ENCODE results near the gene B3GAT1. TPM values are rescaled to one million over a fixed set of nuclear protein-coding genes. Genes with fewer than 3 reads are reported as not detected.

The B3GAT1 gene
- total RNA-seq, 1 donor from 2014 or later: 1.9 TPM

GRCh38 chr11:134338654-134339053 is 73.4 kb downstream of the B3GAT1 start:
- Histone ChIP-seq H4K20me1 (ENCODE audit: insufficient read depth, low read length) (no peaks in the 10 kb centered on the region), H3K27ac (ENCODE audit: low read depth, low read length) (no peak overlapping the region), H3K4me2 (ENCODE audit: low read length) (no peak overlapping the region), H2AFZ (ENCODE audit: low read depth, low read length) (no peak overlapping the region), H3K4me3 (ENCODE audit: insufficient read depth, low read depth, low read length) (no peak overlapping the region), H3K4me1 (ENCODE audit: insufficient read depth, low read length) (no peaks in the 10 kb centered on the region), H3K79me2 (ENCODE audit: insufficient read depth, low read length) (no peaks in the 10 kb centered on the region), H3K36me3 (ENCODE audit: insufficient read depth, low read length) (no peaks in the 10 kb centered on the region), H3K9ac (ENCODE audit: low read length) (no peak overlapping the region), H3K9me3 (ENCODE audit: insufficient read depth, low read depth, low read length) (no peaks in the 10 kb centered on the region), H3K27me3 (ENCODE audit: insufficient read depth, low read length) (no peaks in the 10 kb centered on the region)
- Mint-ChIP-seq H3K4me1 (ENCODE audit: low read depth, unreplicated experiment) (peaks cover 4% of the 10 kb centered on the region), H3K36me3 (ENCODE audit: low read depth, unreplicated experiment) (no peaks in the 10 kb centered on the region), H3K27ac (ENCODE audit: unreplicated experiment) (no peak overlapping the region), H3K4me3 (ENCODE audit: unreplicated experiment) (no peak overlapping the region), H3K9me3 (ENCODE audit: unreplicated experiment) (no peaks in the 10 kb centered on the region), H3K27me3 (ENCODE audit: low read depth, unreplicated experiment) (peaks cover 25% of the 10 kb centered on the region)
- TF ChIP-seq CTCF (IDR thresholded peaks at IDR 0.05; ENCODE audit: insufficient read depth, low read depth, low read length) (no peak), EZH2 (IDR thresholded peaks at IDR 0.05; ENCODE audit: insufficient read depth, low read length) (no peak)
- FAIRE-seq (no peak), DNase-seq (ENCODE audit: low read depth) (no peak)

GRCh38 chr11:134338068-134338467 is 74.0 kb downstream of the B3GAT1 start:
- Mint-ChIP-seq H3K27ac (ENCODE audit: unreplicated experiment) (no peak overlapping the region), H3K27me3 (ENCODE audit: low read depth, unreplicated experiment) (peaks cover 31% of the 10 kb centered on the region), H3K4me3 (ENCODE audit: unreplicated experiment) (no peak overlapping the region), H3K9me3 (ENCODE audit: unreplicated experiment) (no peaks in the 10 kb centered on the region), H3K36me3 (ENCODE audit: low read depth, unreplicated experiment) (no peaks in the 10 kb centered on the region), H3K4me1 (ENCODE audit: low read depth, unreplicated experiment) (no peaks in the 10 kb centered on the region)
- TF ChIP-seq CTCF (IDR thresholded peaks at IDR 0.05; ENCODE audit: insufficient read depth, low read depth, low read length): no peak
- DNase-seq (ENCODE audit: low read depth) (no peak), FAIRE-seq (no peak)
- no peaks in the 10 kb centered on the region for H3K9me3 ChIP-seq (ENCODE audit: insufficient read depth, low read depth, low read length)
- H3K27ac ChIP-seq (ENCODE audit: low read depth, low read length): no peak overlapping the region
- no peaks in the 10 kb centered on the region for H4K20me1 ChIP-seq (ENCODE audit: insufficient read depth, low read length)
- no peak overlapping the region for H2AFZ ChIP-seq (ENCODE audit: low read depth, low read length)
- no peak overlapping the region for H3K4me2 ChIP-seq (ENCODE audit: low read length)
- no peaks in the 10 kb centered on the region for H3K27me3 ChIP-seq (ENCODE audit: insufficient read depth, low read length)
- no peaks in the 10 kb centered on the region for H3K36me3 ChIP-seq (ENCODE audit: insufficient read depth, low read length)
- H3K4me1 ChIP-seq (ENCODE audit: insufficient read depth, low read length): no peaks in the 10 kb centered on the region
- H3K9ac ChIP-seq (ENCODE audit: low read length): no peak overlapping the region
- no peaks in the 10 kb centered on the region for H3K79me2 ChIP-seq (ENCODE audit: insufficient read depth, low read length)
- no peak overlapping the region for H3K4me3 ChIP-seq (ENCODE audit: insufficient read depth, low read depth, low read length)

- Histone ChIP-seq H3K9ac (ENCODE audit: low read length) (no peak overlapping the region), H2AFZ (ENCODE audit: low read depth, low read length) (no peak overlapping the region), H3K4me2 (ENCODE audit: low read length) (no peak overlapping the region), H3K9me3 (ENCODE audit: insufficient read depth, low read depth, low read length) (no peaks in the 10 kb centered on the region), H3K36me3 (ENCODE audit: insufficient read depth, low read length) (no peaks in the 10 kb centered on the region), H3K79me2 (ENCODE audit: insufficient read depth, low read length) (no peaks in the 10 kb centered on the region), H3K4me1 (ENCODE audit: insufficient read depth, low read length) (no peaks in the 10 kb centered on the region), H4K20me1 (ENCODE audit: insufficient read depth, low read length) (no peaks in the 10 kb centered on the region), H3K4me3 (ENCODE audit: insufficient read depth, low read depth, low read length) (no peak overlapping the region), H3K27ac (ENCODE audit: low read depth, low read length) (no peak overlapping the region), H3K27me3 (ENCODE audit: insufficient read depth, low read length) (peaks cover 7% of the 10 kb centered on the region)
- H3K36me3 Mint-ChIP-seq (ENCODE audit: low read depth, unreplicated experiment): no peaks in the 10 kb centered on the region
- H3K27ac Mint-ChIP-seq (ENCODE audit: unreplicated experiment): no peak overlapping the region
- FAIRE-seq (no peak), DNase-seq (ENCODE audit: low read depth) (no peak)
- no peaks in the 10 kb centered on the region for H3K4me1 Mint-ChIP-seq (ENCODE audit: low read depth, unreplicated experiment)
- H3K4me3 Mint-ChIP-seq (ENCODE audit: unreplicated experiment): no peak overlapping the region
- peaks cover 38% of the 10 kb centered on the region for H3K27me3 Mint-ChIP-seq (ENCODE audit: low read depth, unreplicated experiment)
- TF ChIP-seq EZH2 (IDR thresholded peaks at IDR 0.05; ENCODE audit: insufficient read depth, low read length) (no peak), CTCF (IDR thresholded peaks at IDR 0.05; ENCODE audit: insufficient read depth, low read depth, low read length) (no peak)
- no peaks in the 10 kb centered on the region for H3K9me3 Mint-ChIP-seq (ENCODE audit: unreplicated experiment)
Observed at GRCh38 chr11:134337051-134337450, 75.0 kb downstream of the B3GAT1 start.
